WTC11 (cell line): ENCODE measurements around the gene HOXA5. TPM values are rescaled to one million over a fixed set of nuclear protein-coding genes. Genes with fewer than 3 reads are reported as not detected.
A peak's percentile ranks its signal among the peaks of the same experiment; 100 is the strongest.

Experiments
- ATAC-seq: fragments of 200-7000 bp; cut with Tn5 transposase; 2 replicates; pipeline ENCODE4 v1.10.0; 2021; ENCODE audit warnings: mild to moderate bottlenecking, moderate library complexity
- CTCF ChIA-PET: fragments of 300-600 bp; sonication (Branson Sonifier 250); formaldehyde crosslinking; loops from one replicate; lab custom pipeline; 2021; ENCODE audit warnings: antibody characterized with exemption; lab: Charles Lee
- POLR2A ChIA-PET: fragments of 350-600 bp; sonication (Branson Sonifier 250); formaldehyde crosslinking; loops from one replicate; lab custom pipeline; 2021; ENCODE audit warnings: antibody characterized with exemption; lab: Charles Lee
- DNase-seq: peaks from one replicate; pipeline ENCODE4 v3.0.0; 2021; ENCODE audit warnings: low spot score
- H3K27ac Mint-ChIP-seq: 2 replicates; pipeline ENCODE4 v1.8.0; 2021; ENCODE audit warnings: mixed read lengths
- H3K27me3 Mint-ChIP-seq: 2 replicates; pipeline ENCODE4 v1.8.0; 2021; ENCODE audit warnings: low read depth, mild to moderate bottlenecking, moderate library complexity, mixed read lengths
- H3K36me3 Mint-ChIP-seq: 2 replicates; pipeline ENCODE4 v1.8.0; 2021; ENCODE audit warnings: mixed read lengths
- H3K4me1 Mint-ChIP-seq: 2 replicates; pipeline ENCODE4 v1.8.0; 2022; ENCODE audit warnings: mixed read lengths
- H3K4me3 Mint-ChIP-seq: 2 replicates; pipeline ENCODE4 v1.8.0; 2021; ENCODE audit warnings: mild to moderate bottlenecking, moderate library complexity, mixed read lengths
- H3K9me3 Mint-ChIP-seq: 2 replicates; pipeline ENCODE4 v1.8.0; 2021; ENCODE audit warnings: mixed read lengths
- CBFB ChIP-seq: sonication (generic); formaldehyde crosslinking; IDR thresholded peaks from 2 replicates; pipeline ENCODE4 v1.8.1; 2022; ENCODE audit warnings: mild to moderate bottlenecking, low read depth, missing genetic modification reagents
- FOXK1 ChIP-seq: sonication (generic); formaldehyde crosslinking; IDR thresholded peaks from 2 replicates; pipeline ENCODE4 v1.8.0; 2022; ENCODE audit warnings: mild to moderate bottlenecking, moderate library complexity, missing genetic modification reagents
- NR1H2 ChIP-seq: sonication (generic); formaldehyde crosslinking; IDR thresholded peaks from 2 replicates; pipeline ENCODE4 v1.9.0; 2021; ENCODE audit warnings: mild to moderate bottlenecking, moderate library complexity, missing genetic modification reagents
- ZNF423 ChIP-seq: fragments of 250-450 bp; sonication (Bioruptor Pico); IDR thresholded peaks from 2 replicates; pipeline ENCODE4 v2.1.2; 2022; ENCODE audit warnings: mild to moderate bottlenecking, moderate library complexity
- total RNA-seq: library from RNA; stranded (reverse); gene quantifications from 3 replicates; pipeline ENCODE4 v1.2.3, GENCODE V29; 2021
- TF ChIP-seq, protein P1 (sequence below): sonication (generic); formaldehyde crosslinking; IDR thresholded peaks from 2 replicates; pipeline ENCODE4 v1.8.0; 2022; ENCODE audit warnings: missing genetic modification reagents
- TF ChIP-seq, protein P2 (sequence below): sonication (generic); formaldehyde crosslinking; IDR thresholded peaks from 2 replicates; pipeline ENCODE4 v1.8.1; 2023; ENCODE audit warnings: mild to moderate bottlenecking, missing genetic modification reagents, moderate library complexity
- TF ChIP-seq, protein P3 (sequence below): sonication (generic); formaldehyde crosslinking; IDR thresholded peaks from 2 replicates; pipeline ENCODE4 v1.8.1; 2022; ENCODE audit warnings: low read depth, mild to moderate bottlenecking, moderate library complexity, missing genetic modification reagents, borderline replicate concordance
- TF ChIP-seq, protein P4 (sequence below): sonication (generic); formaldehyde crosslinking; IDR thresholded peaks from 2 replicates; pipeline ENCODE4 v1.8.1; 2023; ENCODE audit warnings: mild to moderate bottlenecking, moderate library complexity, missing genetic modification reagents
- TF ChIP-seq, protein P5 (sequence below): sonication (generic); formaldehyde crosslinking; IDR thresholded peaks from 2 replicates; pipeline ENCODE4 v1.8.1; 2023; ENCODE audit warnings: mild to moderate bottlenecking, missing genetic modification reagents, borderline replicate concordance
- TF ChIP-seq, protein P6 (sequence below): sonication (generic); formaldehyde crosslinking; IDR thresholded peaks from 2 replicates; pipeline ENCODE4 v1.8.0; 2022; ENCODE audit warnings: mild to moderate bottlenecking, missing genetic modification reagents
- TF ChIP-seq, protein P7 (sequence below): sonication (generic); formaldehyde crosslinking; IDR thresholded peaks from 2 replicates; pipeline ENCODE4 v1.8.0; 2023; ENCODE audit warnings: mild to moderate bottlenecking, missing genetic modification reagents

The HOXA5 gene
- total RNA-seq, 1 experiment from 2014 or later, result not detected

DNA sequence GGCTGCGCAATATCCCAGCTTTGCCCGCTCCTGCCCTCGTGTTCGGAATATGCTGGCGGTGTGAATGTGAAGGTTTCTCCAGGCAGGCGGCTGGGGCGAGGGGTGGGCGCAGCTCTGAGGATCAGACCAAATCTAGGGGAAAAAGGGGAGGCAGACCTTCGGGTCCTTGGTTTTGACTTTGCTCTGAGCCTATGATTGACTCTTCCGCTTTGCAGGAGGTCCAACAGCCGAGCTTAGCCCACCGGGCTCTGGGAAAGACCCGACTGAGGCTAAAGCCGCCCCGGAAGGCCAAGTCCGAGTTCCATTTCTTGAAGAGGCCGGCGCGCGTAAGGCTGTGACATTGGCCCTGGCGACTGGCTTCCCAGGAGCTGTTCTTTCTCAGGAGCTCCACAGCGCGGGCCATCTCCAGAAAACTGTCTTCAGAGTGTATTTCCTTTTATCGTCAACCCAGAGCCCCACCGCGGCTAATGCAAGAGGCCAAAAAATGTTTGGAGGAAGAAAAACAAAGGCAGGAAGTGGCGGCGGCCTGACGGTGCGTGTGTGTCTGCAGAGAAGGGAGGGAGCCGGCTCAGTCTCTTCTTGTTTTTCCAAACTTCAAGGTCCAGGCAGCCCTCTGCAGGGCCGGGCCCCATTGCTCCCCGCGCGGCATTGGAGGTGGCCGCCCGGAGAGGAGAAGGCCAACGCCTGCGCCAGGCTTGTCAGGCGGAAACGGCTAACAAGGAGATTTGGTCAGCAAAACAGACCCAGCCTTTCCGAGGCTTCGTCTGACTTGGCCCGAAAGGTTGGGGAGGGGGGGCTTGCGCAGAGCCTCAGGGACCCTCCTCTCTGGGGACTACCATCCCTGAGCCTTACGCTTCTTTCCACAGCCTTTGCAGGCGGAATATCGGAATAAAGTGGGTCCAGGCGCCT, 45.2 kb upstream of the HOXA5 start:
- Mint-ChIP-seq H3K4me1 (peaks cover 51% of the 10 kb centered on the region), H3K27ac (no peak overlapping the region), H3K9me3 (no peaks in the 10 kb centered on the region), H3K4me3 (peak overlapping the region; percentile 66), H3K27me3 (peaks cover 100% of the 10 kb centered on the region), H3K36me3 (0 out of 2 replicates have a peak, but pooled peaks cover 3% of the 10 kb centered on the region)
- CTCF ChIA-PET, result interaction anchor here (5.5 kb wide), 1 partner anchor 9 kb away, joined by 34 read pairs; no protein-coding TSS in a partner anchor
- ATAC-seq (peak; percentile 5), DNase-seq (peak; percentile 49)
- POLR2A ChIA-PET, result interaction anchor here (1.1 kb wide), 1 partner anchor 11 kb away, joined by 3 read pairs; the partner anchor contains the start of gene HOXA13
- TF ChIP-seq, protein P1, sequence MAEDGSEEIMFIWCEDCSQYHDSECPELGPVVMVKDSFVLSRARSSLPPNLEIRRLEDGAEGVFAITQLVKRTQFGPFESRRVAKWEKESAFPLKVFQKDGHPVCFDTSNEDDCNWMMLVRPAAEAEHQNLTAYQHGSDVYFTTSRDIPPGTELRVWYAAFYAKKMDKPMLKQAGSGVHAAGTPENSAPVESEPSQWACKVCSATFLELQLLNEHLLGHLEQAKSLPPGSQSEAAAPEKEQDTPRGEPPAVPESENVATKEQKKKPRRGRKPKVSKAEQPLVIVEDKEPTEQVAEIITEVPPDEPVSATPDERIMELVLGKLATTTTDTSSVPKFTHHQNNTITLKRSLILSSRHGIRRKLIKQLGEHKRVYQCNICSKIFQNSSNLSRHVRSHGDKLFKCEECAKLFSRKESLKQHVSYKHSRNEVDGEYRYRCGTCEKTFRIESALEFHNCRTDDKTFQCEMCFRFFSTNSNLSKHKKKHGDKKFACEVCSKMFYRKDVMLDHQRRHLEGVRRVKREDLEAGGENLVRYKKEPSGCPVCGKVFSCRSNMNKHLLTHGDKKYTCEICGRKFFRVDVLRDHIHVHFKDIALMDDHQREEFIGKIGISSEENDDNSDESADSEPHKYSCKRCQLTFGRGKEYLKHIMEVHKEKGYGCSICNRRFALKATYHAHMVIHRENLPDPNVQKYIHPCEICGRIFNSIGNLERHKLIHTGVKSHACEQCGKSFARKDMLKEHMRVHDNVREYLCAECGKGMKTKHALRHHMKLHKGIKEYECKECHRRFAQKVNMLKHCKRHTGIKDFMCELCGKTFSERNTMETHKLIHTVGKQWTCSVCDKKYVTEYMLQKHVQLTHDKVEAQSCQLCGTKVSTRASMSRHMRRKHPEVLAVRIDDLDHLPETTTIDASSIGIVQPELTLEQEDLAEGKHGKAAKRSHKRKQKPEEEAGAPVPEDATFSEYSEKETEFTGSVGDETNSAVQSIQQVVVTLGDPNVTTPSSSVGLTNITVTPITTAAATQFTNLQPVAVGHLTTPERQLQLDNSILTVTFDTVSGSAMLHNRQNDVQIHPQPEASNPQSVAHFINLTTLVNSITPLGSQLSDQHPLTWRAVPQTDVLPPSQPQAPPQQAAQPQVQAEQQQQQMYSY (CRISPR knock-in tag), result peak; percentile 59
- TF ChIP-seq, protein P2, sequence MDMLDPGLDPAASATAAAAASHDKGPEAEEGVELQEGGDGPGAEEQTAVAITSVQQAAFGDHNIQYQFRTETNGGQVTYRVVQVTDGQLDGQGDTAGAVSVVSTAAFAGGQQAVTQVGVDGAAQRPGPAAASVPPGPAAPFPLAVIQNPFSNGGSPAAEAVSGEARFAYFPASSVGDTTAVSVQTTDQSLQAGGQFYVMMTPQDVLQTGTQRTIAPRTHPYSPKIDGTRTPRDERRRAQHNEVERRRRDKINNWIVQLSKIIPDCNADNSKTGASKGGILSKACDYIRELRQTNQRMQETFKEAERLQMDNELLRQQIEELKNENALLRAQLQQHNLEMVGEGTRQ (CRISPR knock-in tag), result no peak

DNA sequence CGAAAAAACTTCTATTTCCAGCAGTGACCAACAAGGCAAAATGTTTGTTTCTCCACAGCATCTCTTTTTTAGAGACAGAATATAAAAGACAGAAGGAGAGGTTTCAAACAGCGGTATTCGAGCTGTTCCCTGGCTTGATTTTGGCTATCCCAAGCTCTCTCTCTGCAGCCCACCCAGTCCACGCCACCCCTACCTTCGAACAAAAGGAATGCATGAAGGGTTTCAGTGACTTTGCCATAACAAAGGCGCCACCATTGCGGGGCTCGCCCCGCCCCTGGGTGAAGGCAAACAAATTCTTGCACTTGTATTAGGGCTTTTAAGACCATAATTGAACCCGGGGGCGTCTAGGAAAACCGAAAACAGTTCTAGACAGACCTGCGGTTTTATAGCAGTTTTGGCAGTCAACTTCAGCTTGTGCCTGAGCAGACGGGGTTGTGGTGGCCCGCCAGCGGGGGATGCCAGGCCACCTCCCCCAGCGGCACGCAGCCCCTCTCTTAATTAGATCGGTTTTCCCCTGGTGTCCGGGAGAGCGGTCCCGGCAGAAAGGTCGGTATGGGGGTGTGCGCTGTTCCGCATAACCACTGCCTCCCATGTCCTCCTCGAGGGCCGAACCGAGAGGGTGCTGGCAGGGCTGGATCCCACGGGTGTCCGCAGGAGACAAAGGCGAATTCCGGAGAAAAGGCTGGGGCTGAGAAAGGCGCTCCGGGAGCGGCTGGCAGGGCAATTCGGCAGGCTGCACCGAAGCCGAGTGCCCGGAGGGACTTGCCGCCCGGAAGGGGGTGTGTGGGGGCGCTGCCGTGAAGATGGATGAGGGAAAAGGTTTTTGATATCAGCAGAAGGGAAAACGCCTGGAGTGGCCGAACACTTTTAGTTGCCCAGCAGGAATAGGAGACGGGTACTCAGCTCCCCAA, 44.2 kb upstream of the HOXA5 start:
- peaks cover 100% of the 10 kb centered on the region for H3K27me3 Mint-ChIP-seq
- H3K4me1 Mint-ChIP-seq, result peaks cover 51% of the 10 kb centered on the region
- ATAC-seq, result no peak
- POLR2A ChIA-PET, result interaction anchor here (1.1 kb wide), 1 partner anchor 12 kb away, joined by 3 read pairs; the partner anchor contains the start of gene HOXA13
- CTCF ChIA-PET, result interaction anchor here (1.8 to 5.5 kb wide), 2 partner anchors 8 to 22 kb away, joined by 8 to 34 read pairs; no protein-coding TSS in a partner anchor
- H3K36me3 Mint-ChIP-seq, result 0 out of 2 replicates have a peak, but pooled peaks cover 3% of the 10 kb centered on the region
- H3K4me3 Mint-ChIP-seq, result peak overlapping the region; percentile 66
- no peaks in the 10 kb centered on the region for H3K9me3 Mint-ChIP-seq
- H3K27ac Mint-ChIP-seq, result no peak overlapping the region
- DNase-seq, result no peak
- TF ChIP-seq ZNF423 (CRISPR knock-in tag) (no peak), NR1H2 (CRISPR knock-in tag) (no peak), FOXK1 (CRISPR knock-in tag) (no peak), CBFB (no peak)
- TF ChIP-seq, protein P3, sequence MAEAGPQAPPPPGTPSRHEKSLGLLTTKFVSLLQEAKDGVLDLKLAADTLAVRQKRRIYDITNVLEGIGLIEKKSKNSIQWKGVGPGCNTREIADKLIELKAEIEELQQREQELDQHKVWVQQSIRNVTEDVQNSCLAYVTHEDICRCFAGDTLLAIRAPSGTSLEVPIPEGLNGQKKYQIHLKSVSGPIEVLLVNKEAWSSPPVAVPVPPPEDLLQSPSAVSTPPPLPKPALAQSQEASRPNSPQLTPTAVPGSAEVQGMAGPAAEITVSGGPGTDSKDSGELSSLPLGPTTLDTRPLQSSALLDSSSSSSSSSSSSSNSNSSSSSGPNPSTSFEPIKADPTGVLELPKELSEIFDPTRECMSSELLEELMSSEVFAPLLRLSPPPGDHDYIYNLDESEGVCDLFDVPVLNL (CRISPR knock-in tag), result no peak
- TF ChIP-seq, protein P4, sequence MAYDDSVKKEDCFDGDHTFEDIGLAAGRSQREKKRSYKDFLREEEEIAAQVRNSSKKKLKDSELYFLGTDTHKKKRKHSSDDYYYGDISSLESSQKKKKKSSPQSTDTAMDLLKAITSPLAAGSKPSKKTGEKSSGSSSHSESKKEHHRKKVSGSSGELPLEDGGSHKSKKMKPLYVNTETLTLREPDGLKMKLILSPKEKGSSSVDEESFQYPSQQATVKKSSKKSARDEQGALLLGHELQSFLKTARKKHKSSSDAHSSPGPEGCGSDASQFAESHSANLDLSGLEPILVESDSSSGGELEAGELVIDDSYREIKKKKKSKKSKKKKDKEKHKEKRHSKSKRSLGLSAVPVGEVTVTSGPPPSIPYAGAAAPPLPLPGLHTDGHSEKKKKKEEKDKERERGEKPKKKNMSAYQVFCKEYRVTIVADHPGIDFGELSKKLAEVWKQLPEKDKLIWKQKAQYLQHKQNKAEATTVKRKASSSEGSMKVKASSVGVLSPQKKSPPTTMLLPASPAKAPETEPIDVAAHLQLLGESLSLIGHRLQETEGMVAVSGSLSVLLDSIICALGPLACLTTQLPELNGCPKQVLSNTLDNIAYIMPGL (CRISPR knock-in tag), result no peak
- TF ChIP-seq, protein P5, sequence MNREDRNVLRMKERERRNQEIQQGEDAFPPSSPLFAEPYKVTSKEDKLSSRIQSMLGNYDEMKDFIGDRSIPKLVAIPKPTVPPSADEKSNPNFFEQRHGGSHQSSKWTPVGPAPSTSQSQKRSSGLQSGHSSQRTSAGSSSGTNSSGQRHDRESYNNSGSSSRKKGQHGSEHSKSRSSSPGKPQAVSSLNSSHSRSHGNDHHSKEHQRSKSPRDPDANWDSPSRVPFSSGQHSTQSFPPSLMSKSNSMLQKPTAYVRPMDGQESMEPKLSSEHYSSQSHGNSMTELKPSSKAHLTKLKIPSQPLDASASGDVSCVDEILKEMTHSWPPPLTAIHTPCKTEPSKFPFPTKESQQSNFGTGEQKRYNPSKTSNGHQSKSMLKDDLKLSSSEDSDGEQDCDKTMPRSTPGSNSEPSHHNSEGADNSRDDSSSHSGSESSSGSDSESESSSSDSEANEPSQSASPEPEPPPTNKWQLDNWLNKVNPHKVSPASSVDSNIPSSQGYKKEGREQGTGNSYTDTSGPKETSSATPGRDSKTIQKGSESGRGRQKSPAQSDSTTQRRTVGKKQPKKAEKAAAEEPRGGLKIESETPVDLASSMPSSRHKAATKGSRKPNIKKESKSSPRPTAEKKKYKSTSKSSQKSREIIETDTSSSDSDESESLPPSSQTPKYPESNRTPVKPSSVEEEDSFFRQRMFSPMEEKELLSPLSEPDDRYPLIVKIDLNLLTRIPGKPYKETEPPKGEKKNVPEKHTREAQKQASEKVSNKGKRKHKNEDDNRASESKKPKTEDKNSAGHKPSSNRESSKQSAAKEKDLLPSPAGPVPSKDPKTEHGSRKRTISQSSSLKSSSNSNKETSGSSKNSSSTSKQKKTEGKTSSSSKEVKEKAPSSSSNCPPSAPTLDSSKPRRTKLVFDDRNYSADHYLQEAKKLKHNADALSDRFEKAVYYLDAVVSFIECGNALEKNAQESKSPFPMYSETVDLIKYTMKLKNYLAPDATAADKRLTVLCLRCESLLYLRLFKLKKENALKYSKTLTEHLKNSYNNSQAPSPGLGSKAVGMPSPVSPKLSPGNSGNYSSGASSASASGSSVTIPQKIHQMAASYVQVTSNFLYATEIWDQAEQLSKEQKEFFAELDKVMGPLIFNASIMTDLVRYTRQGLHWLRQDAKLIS (CRISPR knock-in tag), result no peak
- TF ChIP-seq, protein P6, sequence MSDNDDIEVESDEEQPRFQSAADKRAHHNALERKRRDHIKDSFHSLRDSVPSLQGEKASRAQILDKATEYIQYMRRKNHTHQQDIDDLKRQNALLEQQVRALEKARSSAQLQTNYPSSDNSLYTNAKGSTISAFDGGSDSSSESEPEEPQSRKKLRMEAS, result no peak
- TF ChIP-seq, protein P7, sequence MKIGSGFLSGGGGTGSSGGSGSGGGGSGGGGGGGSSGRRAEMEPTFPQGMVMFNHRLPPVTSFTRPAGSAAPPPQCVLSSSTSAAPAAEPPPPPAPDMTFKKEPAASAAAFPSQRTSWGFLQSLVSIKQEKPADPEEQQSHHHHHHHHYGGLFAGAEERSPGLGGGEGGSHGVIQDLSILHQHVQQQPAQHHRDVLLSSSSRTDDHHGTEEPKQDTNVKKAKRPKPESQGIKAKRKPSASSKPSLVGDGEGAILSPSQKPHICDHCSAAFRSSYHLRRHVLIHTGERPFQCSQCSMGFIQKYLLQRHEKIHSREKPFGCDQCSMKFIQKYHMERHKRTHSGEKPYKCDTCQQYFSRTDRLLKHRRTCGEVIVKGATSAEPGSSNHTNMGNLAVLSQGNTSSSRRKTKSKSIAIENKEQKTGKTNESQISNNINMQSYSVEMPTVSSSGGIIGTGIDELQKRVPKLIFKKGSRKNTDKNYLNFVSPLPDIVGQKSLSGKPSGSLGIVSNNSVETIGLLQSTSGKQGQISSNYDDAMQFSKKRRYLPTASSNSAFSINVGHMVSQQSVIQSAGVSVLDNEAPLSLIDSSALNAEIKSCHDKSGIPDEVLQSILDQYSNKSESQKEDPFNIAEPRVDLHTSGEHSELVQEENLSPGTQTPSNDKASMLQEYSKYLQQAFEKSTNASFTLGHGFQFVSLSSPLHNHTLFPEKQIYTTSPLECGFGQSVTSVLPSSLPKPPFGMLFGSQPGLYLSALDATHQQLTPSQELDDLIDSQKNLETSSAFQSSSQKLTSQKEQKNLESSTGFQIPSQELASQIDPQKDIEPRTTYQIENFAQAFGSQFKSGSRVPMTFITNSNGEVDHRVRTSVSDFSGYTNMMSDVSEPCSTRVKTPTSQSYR (CRISPR knock-in tag), result no peak
